Karpas-422 (cell line): Measurements from ENCODE around the gene FGFRL1. TPM values are rescaled to one million over a fixed set of nuclear protein-coding genes. Genes with fewer than 3 reads are reported as not detected.

Experiments used
- DNase-seq: peaks from one replicate; pipeline ENCODE4 v3.0.0-alpha.2; 2015
- H2AFZ ChIP-seq: fragments of 200-600 bp; sonication (generic); 2 replicates; pipeline ENCODE4 v1.6.1; 2014; ENCODE audit warnings: antibody characterized with exemption, low read length, mixed read lengths
- H3K27ac ChIP-seq: fragments of 200-600 bp; sonication (generic); 2 replicates; pipeline ENCODE4 v1.5.1; 2014; ENCODE audit warnings: mild to moderate bottlenecking, low read length, moderate library complexity
- H3K27me3 ChIP-seq: fragments of 200-600 bp; sonication (generic); 2 replicates; pipeline ENCODE4 v1.6.1; 2014; ENCODE audit warnings: low read length, mixed read lengths
- H3K36me3 ChIP-seq: fragments of 200-600 bp; sonication (generic); 2 replicates; pipeline ENCODE4 v1.6.1; 2014; ENCODE audit warnings: low read length, mixed read lengths; ENCODE audit not compliant: insufficient read depth
- H3K4me1 ChIP-seq: fragments of 200-600 bp; sonication (generic); 2 replicates; pipeline ENCODE4 v1.6.1; 2014; ENCODE audit warnings: mild to moderate bottlenecking, low read length, mixed read lengths
- H3K4me2 ChIP-seq: fragments of 200-600 bp; sonication (generic); 2 replicates; pipeline ENCODE4 v1.6.1; 2014; ENCODE audit warnings: low read length, low read depth, mild to moderate bottlenecking; ENCODE audit not compliant: poor library complexity, severe bottlenecking
- H3K4me3 ChIP-seq: fragments of 200-600 bp; sonication (generic); 2 replicates; pipeline ENCODE4 v1.5.1; 2014; ENCODE audit warnings: mild to moderate bottlenecking, antibody characterized with exemption, low read length, mixed read lengths
- H3K79me2 ChIP-seq: fragments of 200-600 bp; sonication (generic); 2 replicates; pipeline ENCODE4 v1.6.1; 2014; ENCODE audit warnings: mild to moderate bottlenecking, low read length, mixed read lengths
- H3K9ac ChIP-seq: fragments of 200-600 bp; sonication (generic); 2 replicates; pipeline ENCODE4 v1.6.0; 2014; ENCODE audit warnings: low read length
- H3K9me2 ChIP-seq: fragments of 200-600 bp; sonication (generic), shearing (Covaris generic); replicated peaks from 2 replicates; pipeline ENCODE4 v1.6.0; 2014; ENCODE audit warnings: mild to moderate bottlenecking, low read length, moderate library complexity; ENCODE audit not compliant: insufficient read depth
- H3K9me3 ChIP-seq: fragments of 300-700, 200-600 bp; sonication (generic); 2 replicates; pipeline ENCODE4 v1.6.1; 2014; ENCODE audit warnings: low read length, mixed read lengths
- H4K20me1 ChIP-seq: fragments of 200-600 bp; sonication (generic); 2 replicates; pipeline ENCODE4 v1.6.1; 2014; ENCODE audit warnings: mild to moderate bottlenecking, antibody characterized with exemption, low read length, low read depth; ENCODE audit not compliant: insufficient read depth
- total RNA-seq: library from RNA; depleted of rRNA; stranded (reverse); fragments of >200 nt; shearing (Covaris generic); gene quantifications from 2 replicates; pipeline ENCODE4 v1.2.3, GENCODE V29; 2014; ENCODE audit warnings: low replicate concordance; rRNA removed

Gene FGFRL1, protein sequence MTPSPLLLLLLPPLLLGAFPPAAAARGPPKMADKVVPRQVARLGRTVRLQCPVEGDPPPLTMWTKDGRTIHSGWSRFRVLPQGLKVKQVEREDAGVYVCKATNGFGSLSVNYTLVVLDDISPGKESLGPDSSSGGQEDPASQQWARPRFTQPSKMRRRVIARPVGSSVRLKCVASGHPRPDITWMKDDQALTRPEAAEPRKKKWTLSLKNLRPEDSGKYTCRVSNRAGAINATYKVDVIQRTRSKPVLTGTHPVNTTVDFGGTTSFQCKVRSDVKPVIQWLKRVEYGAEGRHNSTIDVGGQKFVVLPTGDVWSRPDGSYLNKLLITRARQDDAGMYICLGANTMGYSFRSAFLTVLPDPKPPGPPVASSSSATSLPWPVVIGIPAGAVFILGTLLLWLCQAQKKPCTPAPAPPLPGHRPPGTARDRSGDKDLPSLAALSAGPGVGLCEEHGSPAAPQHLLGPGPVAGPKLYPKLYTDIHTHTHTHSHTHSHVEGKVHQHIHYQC
- total RNA-seq = 0.76 TPM in 1 of 2 replicates, not detected in the other

- Histone ChIP-seq H3K9ac (peak within 1 kb of the TSS; percentile 33), H2AFZ (no peak within 1 kb of the TSS), H4K20me1 (peaks cover 5% of the 10 kb centered on the region; the same call in 1 of the 2 replicates), H3K27ac (no peak within 1 kb of the TSS), H3K4me1 (peaks cover 11% of the 10 kb centered on the region), H3K4me3 (0 out of 2 replicates have a peak within 1 kb of the TSS, but pooled peaks have one; percentile 22), H3K4me2 (no peak within 1 kb of the TSS), H3K27me3 (no peaks in the 10 kb centered on the region), H3K9me3 (no peaks in the 10 kb centered on the region), H3K9me2 (no peaks in the 10 kb centered on the region), H3K79me2 (no peaks in the 10 kb centered on the region), H3K36me3 (no peaks in the 10 kb centered on the region)
- DNase-seq = peak; percentile 94
Measured at GRCh38 chr4:1011022-1011665, at the start of gene FGFRL1. FGFRL1 (plus strand) TSS chr4:1011626; CDS start chr4:1012486, 860 bp downstream.

DNA sequence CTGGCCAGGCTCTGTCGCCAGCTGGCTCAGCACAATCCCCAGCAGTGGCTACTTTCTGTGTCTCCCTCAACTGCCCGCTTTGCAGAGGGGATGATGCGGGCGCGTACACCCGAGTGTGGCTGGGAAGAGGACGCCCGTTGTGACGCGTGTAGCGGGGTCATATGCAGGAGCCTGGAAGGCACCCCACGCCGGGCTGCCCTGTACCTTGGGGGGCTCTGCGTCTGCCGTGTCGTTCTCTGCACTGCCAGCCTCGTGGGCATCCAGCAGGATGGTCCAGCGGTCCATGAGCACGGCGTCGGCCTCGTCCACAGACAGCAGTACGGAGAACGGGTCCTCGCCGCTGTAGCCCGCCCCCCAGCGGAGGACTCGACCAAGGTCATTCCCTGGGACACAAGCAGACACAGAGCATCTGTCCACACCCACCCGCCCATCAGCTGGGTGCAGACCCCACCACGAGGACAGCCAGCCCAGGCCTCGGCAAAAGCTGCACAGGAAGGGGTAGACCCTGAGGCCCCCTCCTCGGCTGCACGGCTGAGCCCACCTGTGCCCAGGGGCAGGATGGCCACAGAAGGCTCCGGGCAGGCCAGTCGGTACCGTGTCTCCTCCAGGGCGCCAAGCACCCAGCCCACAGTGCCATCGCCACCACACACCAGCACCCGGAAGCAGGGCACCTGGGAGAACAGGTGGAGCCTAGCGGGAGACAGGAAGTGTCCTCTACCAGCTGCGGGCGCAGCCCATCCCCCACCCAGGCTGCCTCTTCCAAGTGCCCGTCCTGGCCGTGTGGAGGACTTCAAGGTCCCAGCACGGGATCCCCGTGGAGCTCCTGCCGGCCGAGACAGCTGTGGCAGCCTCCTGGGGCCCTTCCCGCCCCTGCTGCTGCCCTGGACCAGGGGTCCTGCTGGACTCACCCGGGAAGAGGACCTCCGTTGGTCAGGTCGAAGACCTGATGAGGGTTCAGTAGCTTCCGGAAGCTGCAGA lies 48.9 kb upstream of the FGFRL1 start:
- Histone ChIP-seq H3K36me3 (no peaks in the 10 kb centered on the region), H3K9ac (no peak overlapping the region), H3K79me2 (no peaks in the 10 kb centered on the region), H3K9me3 (no peaks in the 10 kb centered on the region), H4K20me1 (no peaks in the 10 kb centered on the region), H3K4me1 (no peaks in the 10 kb centered on the region), H3K4me3 (no peak overlapping the region), H3K27me3 (no peaks in the 10 kb centered on the region), H3K4me2 (no peak overlapping the region), H2AFZ (no peak overlapping the region), H3K27ac (no peak overlapping the region), H3K9me2 (no peaks in the 10 kb centered on the region)
- DNase-seq = no peak

DNA sequence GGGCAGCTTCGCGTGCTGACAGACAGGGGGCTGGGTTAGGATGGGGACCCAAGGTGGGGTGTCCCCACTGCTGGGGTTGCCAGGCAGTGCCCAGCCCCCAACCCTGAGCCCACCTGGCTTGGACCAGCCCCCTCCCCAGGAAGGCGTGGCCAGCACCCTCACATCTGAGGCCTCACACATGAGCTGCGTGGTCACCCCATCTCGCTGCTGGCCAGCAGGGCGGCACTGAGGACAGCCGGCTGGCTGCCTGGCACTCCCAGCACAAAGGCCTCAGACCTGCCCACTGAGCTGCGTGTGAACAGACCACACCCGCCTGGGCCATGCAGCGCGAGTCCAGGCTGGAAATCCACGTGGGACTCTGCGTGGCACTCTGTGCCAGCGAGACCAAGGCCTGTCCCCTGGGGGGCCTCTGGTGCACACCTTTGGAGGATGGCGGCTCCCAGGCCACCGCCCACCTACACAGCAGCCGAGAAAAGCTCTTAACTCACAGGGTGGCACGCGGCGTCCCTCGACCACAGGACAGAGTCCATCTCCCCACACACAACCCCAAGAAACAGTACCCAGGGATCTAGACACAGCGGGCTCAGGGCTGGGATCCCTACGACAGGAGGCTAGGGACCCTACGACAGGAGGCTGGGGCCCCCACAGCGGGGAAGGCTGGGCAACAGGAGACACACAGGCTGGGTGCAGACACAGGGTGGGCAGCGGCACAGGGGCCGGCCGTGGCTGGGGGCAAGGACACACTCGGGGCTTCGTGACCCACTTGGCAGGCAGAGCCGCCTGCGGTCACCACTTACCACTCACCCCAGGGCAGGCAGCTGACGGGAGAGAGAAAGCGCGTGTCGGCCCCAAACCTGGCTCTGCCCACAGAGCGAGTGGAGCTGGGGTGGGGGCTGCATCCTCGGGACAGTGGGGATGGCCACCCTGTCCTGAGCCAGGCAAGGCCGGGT lies 47.9 kb upstream of the FGFRL1 start:
- Histone ChIP-seq H4K20me1 (no peaks in the 10 kb centered on the region), H3K79me2 (no peaks in the 10 kb centered on the region), H2AFZ (no peak overlapping the region), H3K9ac (no peak overlapping the region), H3K4me2 (no peak overlapping the region), H3K4me3 (no peak overlapping the region), H3K4me1 (no peaks in the 10 kb centered on the region), H3K27me3 (no peaks in the 10 kb centered on the region), H3K36me3 (no peaks in the 10 kb centered on the region), H3K9me2 (no peaks in the 10 kb centered on the region), H3K27ac (no peak overlapping the region), H3K9me3 (no peaks in the 10 kb centered on the region)
- DNase-seq = no peak

DNA sequence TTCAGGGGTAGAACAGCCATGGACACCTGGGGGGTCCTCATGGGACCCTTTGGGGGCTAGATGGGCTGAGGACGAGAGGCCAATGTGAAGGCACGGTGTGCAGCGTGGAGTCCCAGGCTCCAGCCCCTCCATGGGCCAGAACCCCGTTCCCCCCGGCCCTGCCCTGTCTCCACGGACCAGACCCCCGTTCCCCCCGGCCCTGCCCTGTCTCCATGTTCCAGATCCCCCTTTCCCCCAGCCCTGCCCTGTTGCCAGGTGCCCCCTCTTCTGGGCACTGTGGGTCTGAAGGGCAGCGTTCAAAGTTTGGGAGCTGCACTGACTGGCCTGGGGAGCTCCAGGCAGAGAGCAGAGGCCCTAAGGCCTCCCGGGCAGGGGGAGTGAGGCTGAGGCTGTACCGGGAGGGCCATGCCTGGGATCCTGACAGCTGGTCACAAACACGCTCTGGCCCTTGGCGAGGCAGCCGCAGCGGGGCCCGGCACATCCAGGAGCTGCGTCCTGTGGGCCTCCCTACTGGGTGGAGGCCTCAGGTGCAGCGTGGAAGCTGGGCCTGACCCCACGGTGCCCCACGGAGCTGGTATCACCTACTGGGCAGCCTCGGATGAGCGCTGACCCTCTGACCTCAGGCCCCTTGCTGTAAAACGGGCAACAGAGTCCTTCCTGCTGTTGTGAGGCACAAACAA lies 46.9 kb upstream of the FGFRL1 start:
- Histone ChIP-seq H4K20me1 (no peaks in the 10 kb centered on the region), H3K9ac (no peak overlapping the region), H3K4me1 (no peaks in the 10 kb centered on the region), H3K4me3 (no peak overlapping the region), H2AFZ (no peak overlapping the region), H3K79me2 (no peaks in the 10 kb centered on the region), H3K27me3 (no peaks in the 10 kb centered on the region), H3K9me3 (no peaks in the 10 kb centered on the region), H3K9me2 (no peaks in the 10 kb centered on the region), H3K27ac (no peak overlapping the region), H3K36me3 (no peaks in the 10 kb centered on the region), H3K4me2 (no peak overlapping the region)
- DNase-seq = no peak

- Histone ChIP-seq H3K9me3 (no peaks in the 10 kb centered on the region), H3K4me2 (no peak overlapping the region), H3K36me3 (no peaks in the 10 kb centered on the region), H3K4me3 (no peak overlapping the region), H3K4me1 (no peaks in the 10 kb centered on the region), H2AFZ (no peak overlapping the region), H3K27ac (no peak overlapping the region), H4K20me1 (no peaks in the 10 kb centered on the region), H3K9ac (no peak overlapping the region), H3K27me3 (no peaks in the 10 kb centered on the region), H3K9me2 (no peaks in the 10 kb centered on the region), H3K79me2 (no peaks in the 10 kb centered on the region)
- DNase-seq = no peak
Measured at GRCh38 chr4:965048-965765, 46.2 kb upstream of the FGFRL1 start.

- Histone ChIP-seq H2AFZ (no peak overlapping the region), H3K9me3 (no peaks in the 10 kb centered on the region), H3K4me1 (no peaks in the 10 kb centered on the region), H4K20me1 (no peaks in the 10 kb centered on the region; the same call in 1 of the 2 replicates), H3K79me2 (no peaks in the 10 kb centered on the region), H3K4me3 (no peak overlapping the region), H3K27me3 (no peaks in the 10 kb centered on the region), H3K4me2 (no peak overlapping the region), H3K9ac (no peak overlapping the region), H3K36me3 (no peaks in the 10 kb centered on the region), H3K9me2 (no peaks in the 10 kb centered on the region), H3K27ac (no peak overlapping the region)
- no peak for DNase-seq
Measured at GRCh38 chr4:965766-966134, 45.7 kb upstream of the FGFRL1 start.
